ENCODE results near the gene LAMA4.
"Not testable (repeated sequence)": the region's sequence is repeated elsewhere in the genome, so short reads cannot be mapped to it uniquely, and the experiment has no call there.

The LAMA4 gene

DNA sequence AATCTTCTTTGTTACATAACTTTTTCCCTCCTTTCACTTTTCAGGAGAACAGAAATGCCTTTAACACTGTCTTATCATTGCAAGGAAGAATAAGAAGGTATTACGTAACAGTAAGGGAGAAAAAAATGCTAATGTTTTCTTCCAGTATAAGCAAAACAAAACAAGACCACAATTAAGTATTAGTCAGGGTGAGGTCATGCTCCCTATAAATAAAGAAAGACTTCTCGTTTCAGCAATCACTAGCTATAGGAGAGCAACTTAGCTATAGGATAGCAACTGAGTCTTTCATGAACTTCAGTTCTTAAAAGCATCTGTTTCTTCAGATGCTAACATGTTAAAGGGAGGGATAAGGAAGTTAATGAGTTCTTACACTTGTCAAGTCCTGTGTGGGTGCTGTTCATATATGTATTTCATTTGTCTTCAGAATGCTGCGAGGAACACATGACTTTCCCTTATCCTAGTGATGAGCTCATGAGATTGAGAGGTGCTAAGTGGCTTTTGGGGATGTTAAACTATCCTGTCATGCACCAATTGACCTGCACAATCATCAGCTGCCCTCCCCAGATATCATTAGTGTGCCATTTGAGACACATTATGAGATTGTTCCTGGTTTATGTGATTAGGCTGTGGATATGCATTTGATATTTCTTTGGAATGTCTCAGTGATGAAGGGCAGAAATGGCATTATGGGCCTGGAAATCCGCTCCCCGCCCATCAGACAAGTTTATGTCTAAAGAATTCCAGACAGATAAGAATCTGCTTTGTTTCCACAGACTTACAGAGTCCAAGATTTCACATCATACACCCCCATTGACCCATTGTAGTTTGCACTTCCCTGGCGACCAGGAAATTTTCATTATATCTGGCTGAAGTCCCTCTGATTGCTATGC is 37.5 kb downstream of the LAMA4 start:
- DNase-seq (ENCODE audit: low read depth in 1 of 2, low spot score in 1 of 2) = no peak

DNA sequence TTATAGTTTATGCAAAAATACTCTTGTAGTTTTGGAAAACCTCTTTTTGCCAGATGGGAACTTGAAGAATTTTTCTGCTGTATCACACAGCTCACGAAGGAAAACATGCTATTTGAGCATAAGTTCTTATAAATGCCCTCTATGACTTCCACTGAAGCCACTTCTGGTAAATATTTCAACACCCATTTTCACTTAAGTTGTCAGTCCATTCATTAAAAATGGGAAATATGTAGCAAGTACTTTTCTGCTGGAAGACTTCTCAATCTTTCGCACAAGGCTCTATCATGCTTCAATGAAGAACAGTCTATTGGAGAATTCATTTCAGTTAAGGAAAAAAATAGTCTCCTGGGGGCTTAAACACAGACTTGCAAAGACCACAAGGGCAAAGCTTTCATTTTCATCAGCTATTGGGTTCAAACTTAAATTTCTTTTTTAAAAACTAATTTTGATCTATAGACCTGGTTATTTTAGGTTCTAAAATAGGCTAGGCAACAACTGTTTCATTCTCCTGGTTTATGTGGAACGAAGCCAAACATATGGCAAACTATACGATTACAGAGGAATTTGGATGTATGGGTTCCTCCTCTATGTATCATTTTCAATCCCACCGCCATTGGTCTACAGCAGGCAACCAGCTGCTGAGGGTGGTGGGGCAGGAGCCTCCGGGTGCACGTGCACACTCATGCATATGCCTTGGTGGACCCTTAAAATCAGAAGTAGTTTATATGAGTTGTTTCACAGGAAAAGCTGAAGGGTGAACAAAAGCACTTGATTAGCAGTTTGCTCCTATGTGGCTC is 38.7 kb downstream of the LAMA4 start:
- DNase-seq (ENCODE audit: low read depth in 1 of 2, low spot score in 1 of 2) = no peak

DNA sequence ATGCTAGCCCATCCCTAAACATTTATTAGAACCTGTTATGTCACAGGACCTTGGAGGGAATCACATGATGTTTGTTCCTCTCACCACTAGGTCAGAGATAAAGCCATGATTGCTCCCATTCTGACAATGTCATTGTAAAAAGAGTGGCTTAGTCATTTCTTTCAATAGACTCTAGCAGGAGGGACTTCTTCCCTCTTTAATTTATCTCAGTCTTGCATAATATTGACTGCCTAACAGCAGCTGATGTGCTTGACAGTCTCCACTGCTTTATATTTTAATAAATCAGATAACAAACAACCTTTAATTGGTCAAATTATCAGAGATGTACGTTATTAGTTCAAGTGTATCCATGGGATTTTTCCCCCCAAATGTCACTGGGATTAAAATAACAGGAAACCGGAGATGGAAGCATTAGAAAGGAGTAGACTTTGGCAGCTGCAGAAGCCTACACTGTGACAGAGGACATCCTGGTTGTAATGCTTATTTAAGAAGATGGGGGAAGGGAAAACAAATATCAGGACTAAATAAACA is 39.6 kb downstream of the LAMA4 start:
- DNase-seq (ENCODE audit: low read depth in 1 of 2, low spot score in 1 of 2) = no peak

DNA sequence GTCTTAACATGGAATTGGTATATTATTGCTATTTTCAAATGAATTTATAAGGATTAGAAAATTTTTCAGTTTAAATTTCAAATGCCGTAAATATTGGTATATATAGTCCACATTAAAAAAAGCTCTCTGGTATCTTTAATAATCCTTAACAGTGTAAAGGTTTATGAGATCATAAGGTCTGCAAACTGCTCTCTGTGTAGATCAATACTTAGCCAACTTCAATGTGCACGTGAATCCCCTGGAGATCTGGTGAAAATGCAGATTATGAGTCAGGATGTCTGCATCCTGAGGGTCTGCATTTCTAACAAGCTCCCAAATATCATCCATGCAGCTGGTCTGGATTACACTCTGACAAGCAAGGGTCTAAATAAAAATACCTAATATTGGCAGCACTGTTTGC is 43.5 kb downstream of the LAMA4 start:
- no peak for DNase-seq (ENCODE audit: low read depth in 1 of 2, low spot score in 1 of 2)

DNA sequence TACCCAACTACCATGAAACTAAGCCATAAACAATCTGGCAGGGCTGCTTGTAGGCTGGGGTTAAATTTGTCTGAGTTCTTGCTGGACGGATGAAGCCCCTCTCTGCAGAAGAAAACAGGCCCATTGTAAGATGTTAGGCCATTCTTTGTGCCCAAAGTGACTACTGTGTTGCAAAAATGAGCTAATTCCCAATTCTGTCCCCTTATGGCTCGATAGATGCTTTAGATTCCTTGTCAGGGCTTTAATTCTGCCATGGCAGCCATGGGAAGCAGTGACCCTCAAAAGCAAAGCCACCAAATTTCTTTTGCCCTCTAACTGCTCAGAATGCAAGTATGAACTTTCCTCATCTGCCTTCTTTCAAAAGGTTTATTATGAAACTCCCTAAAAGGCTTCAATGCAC is 45.2 kb downstream of the LAMA4 start:
- DNase-seq (ENCODE audit: low read depth in 1 of 2, low spot score in 1 of 2) = no peak

DNA sequence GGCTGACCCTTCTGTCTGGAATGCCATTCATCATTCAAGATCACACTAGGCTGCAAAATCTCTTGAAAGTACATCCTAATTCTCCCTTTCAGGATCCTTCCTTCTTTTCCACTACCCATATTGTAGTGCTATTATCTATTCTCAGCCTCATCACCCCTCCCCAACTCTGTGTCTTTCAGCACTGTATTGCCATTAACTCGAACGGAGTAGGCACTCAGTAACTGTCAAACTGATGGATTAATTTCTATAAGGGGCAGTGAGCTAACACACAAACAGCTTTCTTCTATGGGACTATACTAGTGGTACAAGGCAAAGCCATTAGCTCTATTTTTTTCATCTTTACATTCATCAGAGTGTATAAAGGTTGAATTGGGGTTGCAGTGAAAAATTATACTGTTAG is 46.6 kb downstream of the LAMA4 start:
- DNase-seq (ENCODE audit: low read depth in 1 of 2, low spot score in 1 of 2) = no peak

DNA sequence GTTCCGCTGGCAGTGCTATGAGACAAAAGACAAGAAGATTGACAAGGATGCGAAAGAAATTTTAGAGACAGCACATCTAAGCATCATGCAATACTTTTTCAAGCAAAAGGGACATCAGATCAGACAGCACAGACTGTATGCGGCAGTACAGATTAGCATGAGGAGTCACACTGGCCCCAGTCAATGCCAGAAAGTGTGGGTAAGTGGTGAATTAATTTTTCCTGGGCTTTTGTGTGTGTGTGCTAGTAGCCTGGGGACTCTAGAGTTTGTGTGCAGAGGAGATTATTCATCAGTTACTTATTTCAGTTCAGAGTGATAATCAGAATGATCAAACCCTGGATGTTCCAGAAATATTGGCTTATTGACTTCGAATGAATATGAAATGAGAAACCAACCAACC is 47.2 kb downstream of the LAMA4 start:
- no peak for DNase-seq (ENCODE audit: low read depth in 1 of 2, low spot score in 1 of 2)

DNA sequence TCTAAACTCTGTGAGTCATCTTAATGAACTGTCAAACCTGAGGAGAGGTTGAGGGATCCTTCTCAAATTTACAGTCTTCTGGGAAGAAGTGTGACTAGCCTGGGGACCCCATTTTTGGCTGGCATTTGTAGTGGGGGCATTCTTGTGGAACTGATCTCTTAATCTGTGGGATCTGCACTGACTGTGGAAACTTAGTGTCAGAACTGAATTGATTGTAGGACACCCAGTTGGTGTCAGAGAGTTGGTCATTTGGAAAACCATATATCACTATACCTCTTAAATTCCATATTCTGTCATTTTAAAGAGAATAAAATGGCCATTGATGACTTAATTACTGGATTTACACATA is 48.3 kb downstream of the LAMA4 start:
- DNase-seq (ENCODE audit: low read depth in 1 of 2, low spot score in 1 of 2) = no peak

DNA sequence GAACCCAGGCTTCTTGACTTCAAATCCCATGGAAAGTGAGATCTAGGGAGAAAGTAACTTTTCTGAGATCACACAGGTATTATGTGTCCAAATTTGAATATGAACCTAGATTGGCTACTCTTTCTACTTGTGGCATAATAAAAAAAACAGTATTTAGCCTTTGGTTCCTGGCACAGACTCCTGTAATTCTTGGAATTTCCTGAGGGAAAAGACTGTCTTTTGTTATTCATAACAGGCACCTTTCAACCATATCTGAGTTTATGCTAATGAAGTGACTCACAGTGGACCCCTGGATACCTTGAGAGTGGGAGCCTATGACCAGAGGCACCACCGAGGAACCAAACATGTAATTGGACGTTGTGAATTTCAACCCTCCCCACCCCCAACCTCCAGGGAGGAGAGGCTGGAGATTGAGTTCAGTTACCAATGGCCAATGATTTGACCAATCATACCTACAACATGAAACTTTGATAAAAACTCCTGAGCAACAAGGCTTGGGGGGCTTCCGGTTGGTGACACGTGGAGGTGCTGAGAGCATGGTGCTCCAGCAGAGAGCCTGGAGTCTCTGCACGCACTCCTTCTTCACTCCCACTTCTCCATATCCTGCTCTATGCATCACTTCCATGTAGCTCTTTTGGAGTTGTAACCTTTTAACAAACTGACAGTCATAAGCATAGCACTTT is 48.8 kb downstream of the LAMA4 start:
- no peak for DNase-seq (ENCODE audit: low read depth in 1 of 2, low spot score in 1 of 2)

DNA sequence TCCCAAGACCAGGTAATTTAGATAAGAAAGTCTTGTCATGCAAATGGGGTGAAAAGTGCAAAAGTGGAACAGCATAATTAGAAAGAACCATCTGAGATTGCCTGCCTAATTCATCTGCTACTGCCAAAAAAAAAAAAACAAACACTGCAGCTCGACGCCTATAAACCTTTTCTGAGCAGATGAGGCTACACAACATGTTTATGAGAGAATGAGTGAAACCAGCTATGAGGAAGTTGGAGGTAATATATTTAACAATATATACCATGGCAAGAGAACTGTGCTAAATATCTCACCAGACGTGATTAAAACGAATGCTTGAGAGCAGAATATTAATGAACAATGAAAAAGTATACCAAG is 50.0 kb downstream of the LAMA4 start:
- no peak for DNase-seq (ENCODE audit: low read depth in 1 of 2, low spot score in 1 of 2)

DNA sequence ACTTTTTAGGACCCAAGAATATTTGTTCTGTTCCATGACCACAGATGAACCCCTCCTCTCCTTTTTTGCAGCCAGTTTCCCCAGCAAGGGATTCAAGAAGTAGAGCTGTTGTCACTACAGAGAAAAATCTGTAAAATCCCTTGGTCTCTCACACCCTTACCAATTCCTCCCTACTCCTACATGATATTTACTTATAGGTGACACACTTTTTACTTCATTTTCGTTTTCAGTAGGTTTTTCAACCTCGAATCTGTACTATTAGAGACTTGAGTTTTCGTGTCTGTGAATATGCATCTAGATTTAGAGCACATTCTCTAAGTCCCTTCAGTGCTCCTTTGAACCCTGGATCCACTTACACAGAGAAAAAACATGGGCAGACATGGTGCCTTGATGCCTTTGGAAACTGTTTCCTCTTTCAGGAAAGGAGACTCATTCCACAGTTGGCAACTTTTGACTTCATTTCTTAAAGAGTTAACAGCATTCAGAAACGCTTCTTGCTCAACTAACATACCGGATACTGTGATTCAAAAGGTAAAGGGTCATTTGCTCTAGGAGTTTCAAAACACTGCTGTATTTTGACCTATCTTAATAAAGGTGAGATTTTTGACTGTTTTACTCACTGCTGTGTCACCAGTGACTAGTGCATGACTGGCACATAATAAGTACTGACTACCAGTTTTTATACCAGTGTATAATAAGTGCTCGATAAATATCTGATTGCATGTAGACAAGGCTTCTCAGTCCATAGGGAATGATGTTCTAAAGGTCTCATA is 50.6 kb downstream of the LAMA4 start:
- no peak for DNase-seq (ENCODE audit: low read depth in 1 of 2, low spot score in 1 of 2)

DNA sequence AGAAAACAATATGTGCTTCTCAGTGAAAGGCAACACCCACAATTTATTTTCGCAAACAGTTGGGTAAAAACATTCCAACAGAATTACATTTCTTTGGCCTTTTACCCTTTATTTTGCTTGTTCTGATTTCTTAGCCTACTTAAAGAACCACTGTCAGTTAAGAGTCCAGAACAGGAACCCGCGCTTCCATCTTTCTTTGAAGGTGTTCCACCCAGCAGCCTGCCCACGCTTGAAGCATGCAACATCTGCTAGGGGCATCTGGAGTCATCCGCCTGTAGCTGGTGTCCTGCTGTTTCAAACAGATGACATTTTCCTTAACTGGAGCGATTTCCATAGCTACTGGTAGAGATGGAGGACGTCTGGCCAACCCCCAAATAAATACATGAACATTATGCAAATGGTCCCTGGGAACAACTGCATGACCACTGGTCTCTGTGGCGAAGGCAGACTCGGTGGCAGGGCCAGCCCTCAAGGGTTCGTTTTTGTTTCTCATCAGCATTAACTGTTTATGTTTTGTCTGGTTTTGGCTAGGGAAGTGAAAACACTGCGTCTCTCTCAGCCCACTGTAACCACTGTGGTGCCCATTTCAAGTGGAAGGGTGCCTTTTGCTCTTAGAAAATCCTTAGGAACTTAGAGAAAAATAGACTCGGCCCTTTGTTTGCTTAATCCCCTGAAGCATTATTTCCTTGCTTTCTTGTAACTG is 51.6 kb downstream of the LAMA4 start:
- DNase-seq (ENCODE audit: low read depth in 1 of 2, low spot score in 1 of 2) = no peak

DNA sequence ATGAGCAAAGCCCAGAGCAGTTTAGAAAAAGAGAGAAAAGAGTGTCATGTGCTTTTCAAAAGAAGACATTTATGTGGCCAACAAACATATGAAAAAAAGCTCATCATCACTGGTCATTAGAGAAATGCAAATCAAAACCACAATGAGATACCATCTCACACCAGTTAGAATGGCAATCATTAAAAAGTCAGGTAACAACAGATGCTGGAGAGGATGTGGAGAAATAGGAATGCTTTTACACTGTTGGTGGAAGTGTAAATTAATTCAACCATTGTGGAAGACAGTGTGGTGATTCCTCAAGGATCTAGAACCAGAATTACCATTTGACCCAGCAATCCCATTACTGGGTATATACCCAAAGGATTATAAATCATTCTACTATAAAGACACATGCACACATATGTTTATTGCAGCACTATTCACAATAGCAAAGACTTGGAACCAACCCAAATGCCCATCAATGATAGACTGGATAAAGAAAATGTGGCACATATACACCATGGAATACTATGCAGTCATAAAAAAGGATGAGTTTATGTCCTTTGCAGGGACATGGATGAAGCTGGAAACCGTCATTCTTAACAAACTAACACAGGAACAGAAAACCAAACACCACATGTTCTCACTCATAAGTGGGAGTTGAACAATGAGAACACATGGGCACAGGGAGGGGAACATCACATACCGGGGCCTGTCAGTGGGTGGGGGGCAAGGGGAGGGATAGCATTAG is 54.0 kb downstream of the LAMA4 start:
- not testable (repeated sequence) for DNase-seq (ENCODE audit: low read depth in 1 of 2, low spot score in 1 of 2)

DNA sequence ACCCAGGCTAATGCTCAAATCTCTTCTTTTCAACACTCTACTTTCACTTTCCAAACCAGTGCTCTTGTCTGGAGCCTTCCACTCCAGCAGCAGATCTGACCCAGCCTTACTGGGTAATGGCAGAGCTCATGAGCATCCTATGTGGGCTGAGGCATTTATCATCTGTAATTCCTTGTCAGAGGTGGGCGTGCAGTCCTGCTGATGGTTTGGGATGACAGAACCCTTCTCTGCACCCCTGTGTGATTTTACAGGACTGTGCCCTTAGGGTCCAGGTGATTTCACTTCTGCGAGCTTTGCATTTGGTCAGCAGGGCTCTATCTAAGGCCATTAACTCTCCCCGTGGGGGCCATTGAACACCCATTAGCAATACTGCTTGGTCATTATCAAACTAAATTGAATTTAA is 55.4 kb downstream of the LAMA4 start:
- no peak for DNase-seq (ENCODE audit: low read depth in 1 of 2, low spot score in 1 of 2)

DNA sequence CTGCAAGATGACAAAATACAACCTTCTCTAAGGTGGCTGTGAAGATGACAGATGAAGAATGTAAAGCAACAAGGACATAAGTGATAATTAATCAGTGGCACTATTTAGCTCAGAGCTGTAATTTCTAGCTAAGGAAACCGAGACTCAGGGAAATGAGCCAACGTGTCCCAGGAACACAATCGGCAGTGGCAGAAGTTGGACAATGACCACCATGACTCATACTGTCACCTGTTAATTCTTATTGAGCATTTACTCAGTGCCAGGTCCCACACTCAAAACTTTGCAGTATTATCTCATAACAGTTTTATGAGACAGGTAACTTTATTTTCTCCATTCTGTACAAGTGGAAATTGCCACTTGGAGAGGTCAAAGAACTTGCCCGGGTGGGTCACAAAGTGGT is 55.8 kb downstream of the LAMA4 start:
- DNase-seq (ENCODE audit: low read depth in 1 of 2, low spot score in 1 of 2) = no peak

DNA sequence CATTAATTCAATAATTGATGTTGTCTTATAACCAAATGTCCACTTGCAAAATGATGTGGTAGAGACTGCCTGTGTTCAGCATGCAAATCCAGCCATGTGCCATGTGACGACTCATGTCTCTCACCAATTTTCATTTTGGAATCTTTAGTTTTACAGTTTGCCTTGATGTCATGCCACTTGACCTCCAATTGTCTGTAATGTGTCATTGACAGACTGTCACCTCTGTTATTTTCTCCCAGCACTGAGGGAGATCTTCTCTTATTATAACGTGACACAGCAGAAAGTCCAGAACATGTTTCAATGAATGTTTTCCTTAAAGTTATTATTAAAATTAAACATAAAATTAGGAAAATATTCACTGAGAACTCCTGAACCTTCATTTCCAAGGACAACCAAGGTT is 56.7 kb downstream of the LAMA4 start:
- no peak for DNase-seq (ENCODE audit: low read depth in 1 of 2, low spot score in 1 of 2)

DNA sequence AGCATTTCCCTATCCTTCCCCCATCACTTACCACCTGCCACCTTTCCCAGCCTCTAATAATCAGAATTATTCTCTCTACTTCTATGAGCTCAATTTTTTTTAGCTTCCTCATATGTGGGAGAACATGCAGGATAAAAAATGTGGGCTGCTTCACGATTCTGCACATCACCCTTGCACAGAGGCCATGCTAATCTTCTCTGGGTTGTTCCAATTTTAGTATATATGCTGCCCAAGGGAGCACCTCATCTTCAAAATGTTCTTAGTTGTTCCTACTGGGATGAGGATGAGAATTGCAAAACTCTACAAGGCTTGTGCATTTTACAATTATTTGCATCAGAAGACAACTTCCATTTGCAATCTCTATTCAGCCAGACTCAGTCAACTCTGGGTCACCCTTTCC is 58.1 kb downstream of the LAMA4 start:
- no peak for DNase-seq (ENCODE audit: low read depth in 1 of 2, low spot score in 1 of 2)

DNA sequence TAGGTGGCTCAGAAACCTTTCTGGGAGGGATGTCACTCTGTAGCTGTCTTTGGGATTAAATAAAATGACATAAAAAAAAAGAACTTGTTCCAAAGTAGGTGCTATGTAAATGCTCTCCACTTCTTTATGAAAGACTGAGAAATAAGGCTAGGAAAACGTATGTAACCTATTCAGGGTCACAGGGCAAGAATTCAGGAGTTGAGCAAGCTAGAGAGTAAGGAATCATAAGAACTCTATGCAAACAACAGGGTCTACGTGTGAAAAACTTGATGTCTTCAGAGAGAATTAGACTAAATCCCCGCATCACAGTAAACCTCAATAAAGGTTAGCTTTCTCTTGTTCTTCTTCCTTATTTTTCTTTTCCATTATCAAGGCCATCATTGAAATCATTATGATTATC is 59.2 kb downstream of the LAMA4 start:
- DNase-seq (ENCODE audit: low read depth in 1 of 2, low spot score in 1 of 2) = no peak

DNA sequence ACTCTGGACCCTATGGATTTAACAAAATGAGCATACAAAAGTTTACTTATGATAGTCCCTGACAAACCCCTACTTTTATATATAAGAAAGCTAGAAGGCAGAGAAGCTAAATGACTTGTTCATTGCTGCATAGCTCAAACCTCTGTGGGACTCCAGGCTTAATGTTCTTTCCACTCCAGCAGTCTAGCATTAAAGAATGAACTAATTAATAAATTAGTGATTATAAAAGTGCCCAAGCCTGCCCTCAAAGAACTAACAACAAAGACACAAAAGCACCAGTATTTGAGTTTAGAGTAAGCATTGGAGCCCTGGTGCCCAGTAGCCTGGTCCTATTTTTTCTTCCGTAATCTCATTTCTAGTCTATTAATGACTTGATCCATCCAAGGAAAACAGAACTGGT is 59.9 kb downstream of the LAMA4 start:
- DNase-seq (ENCODE audit: low read depth in 1 of 2, low spot score in 1 of 2) = no peak

DNA sequence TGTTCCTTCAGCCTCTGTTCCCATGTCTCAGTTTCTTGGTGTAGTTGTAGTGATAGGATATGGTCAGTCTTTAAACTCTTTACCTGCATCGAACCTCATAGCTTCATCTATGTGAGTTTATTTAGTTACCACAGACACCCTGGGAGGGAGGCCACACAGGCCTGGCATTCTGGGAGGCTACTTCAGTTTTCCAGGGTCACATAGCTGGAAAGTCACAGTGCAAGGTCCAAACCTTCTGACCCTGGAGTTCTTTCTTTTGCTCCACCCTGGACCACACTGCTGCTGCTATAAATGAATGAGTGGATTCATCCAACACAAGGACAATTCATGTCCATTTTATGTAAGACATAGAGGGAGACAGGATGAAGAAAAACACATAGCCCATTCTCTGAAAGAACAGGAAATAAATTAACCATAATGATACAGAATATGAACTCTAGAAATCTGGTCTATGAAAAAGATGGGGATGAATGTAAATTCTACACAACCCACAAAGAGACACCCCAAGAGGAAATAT is 60.8 kb downstream of the LAMA4 start:
- DNase-seq (ENCODE audit: low read depth in 1 of 2, low spot score in 1 of 2) = no peak
